AG04450 (cell line): ENCODE data around the gene AGAP5. TPM values are rescaled to one million over a fixed set of nuclear protein-coding genes. Genes with fewer than 3 reads are reported as not detected.
"Not testable (repeated sequence)": the region's sequence is repeated elsewhere in the genome, so short reads cannot be mapped to it uniquely, and the experiment has no call there.

Experiments used
- CTCF ChIA-PET: fragments of 300-600, 350-600 bp; formaldehyde crosslinking; extraction: SDS; loops from one replicate; lab custom pipeline; 2022; ENCODE audit warnings: antibody characterized with exemption, inconsistent platforms; lab: Charles Lee
- POLR2A ChIA-PET: fragments of 350-600 bp; formaldehyde crosslinking; extraction: SDS; loops from one replicate; lab custom pipeline; 2021; ENCODE audit warnings: antibody characterized with exemption, inconsistent platforms; lab: Yijun Ruan, JAX
- DNase-seq: peaks from one replicate; pipeline ENCODE4 v3.0.0-alpha.2; 2011; ENCODE audit warnings: low read depth, low spot score
- H3K27ac ChIP-seq: one replicate; pipeline ENCODE4 v1.5.1; 2012; ENCODE audit warnings: low read depth, low read length, control low read depth
- H3K27me3 ChIP-seq: one replicate; pipeline ENCODE4 v1.6.0; 2012; ENCODE audit warnings: low read length; ENCODE audit not compliant: control insufficient read depth, insufficient read depth
- H3K4me3 ChIP-seq: 2 replicates; pipeline ENCODE4 v1.5.1; 2011; ENCODE audit warnings: mild to moderate bottlenecking, low read depth, low read length, control low read depth
- H3K9me3 ChIP-seq: 2 replicates; pipeline ENCODE4 v1.5.1; 2012; ENCODE audit warnings: low read length; ENCODE audit not compliant: control insufficient read depth, insufficient read depth
- CTCF ChIP-seq: IDR thresholded peaks from 2 replicates; pipeline ENCODE4 v1.5.1; 2011; ENCODE audit warnings: low read depth, low read length, control low read depth, inconsistent platforms
- polyA plus RNA-seq: library from polyadenylated mRNA; depleted of rRNA; stranded (reverse); fragments of >200 nt; gene quantifications from 2 replicates; pipeline ENCODE4 v1.2.3, GENCODE V29; 2011

The AGAP5 gene
- polyA plus RNA-seq, 1 experiment = 2.9 TPM

- no peak for DNase-seq
- H3K4me3 ChIP-seq = no peak overlapping the region
- H3K27me3 ChIP-seq = no peaks in the 10 kb centered on the region
- no peaks in the 10 kb centered on the region for H3K9me3 ChIP-seq
- TF ChIP-seq CTCF = no peak
- no peak overlapping the region for H3K27ac ChIP-seq
- ChIA-PET POLR2A (no interaction called here), CTCF (no interaction called here)
These were observed 44.5 kb upstream of the AGAP5 start for GRCh38 chr10:73742454-73742734.

GRCh38 chr10:73740501-73741254, 42.8 kb upstream of the AGAP5 start:
- H3K27me3 ChIP-seq, H3K27ac ChIP-seq, H3K9me3 ChIP-seq, DNase-seq, H3K4me3 ChIP-seq, CTCF ChIA-PET: not testable (repeated sequence)
- POLR2A ChIA-PET = interaction anchor here (0.6 kb wide), 2 partner anchors 114 to 289 kb away, joined by 6 to 7 read pairs; no protein-coding TSS in a partner anchor

- DNase-seq = no peak
- Histone ChIP-seq H3K4me3 (no peak overlapping the region), H3K27ac (no peak overlapping the region), H3K27me3 (no peaks in the 10 kb centered on the region), H3K9me3 (no peaks in the 10 kb centered on the region; the same call in 1 of the 2 replicates)
- no peak for TF ChIP-seq CTCF
- ChIA-PET CTCF (no interaction called here), POLR2A (no interaction called here)
These were observed 36.9 kb upstream of the AGAP5 start for GRCh38 chr10:73734796-73735305.

GRCh38 chr10:73734028-73734720, 36.3 kb upstream of the AGAP5 start:
- no peak for DNase-seq
- H3K27me3 ChIP-seq = no peaks in the 10 kb centered on the region
- H3K9me3 ChIP-seq = no peaks in the 10 kb centered on the region; the same call in 1 of the 2 replicates
- no peak for TF ChIP-seq CTCF
- H3K4me3 ChIP-seq = no peak overlapping the region
- ChIA-PET POLR2A (interaction anchor here (0.6 to 0.7 kb wide), 2 partner anchors 12 to 50 kb away, joined by 3 read pairs; no protein-coding TSS in a partner anchor), CTCF (no interaction called here)
- H3K27ac ChIP-seq = no peak overlapping the region

GRCh38 chr10:73732931-73733623, 35.2 kb upstream of the AGAP5 start:
- Histone ChIP-seq H3K27me3 (no peaks in the 10 kb centered on the region), H3K27ac (no peak overlapping the region), H3K4me3 (no peak overlapping the region), H3K9me3 (no peaks in the 10 kb centered on the region; the same call in 1 of the 2 replicates)
- ChIA-PET CTCF (no interaction called here), POLR2A (no interaction called here)
- no peak for TF ChIP-seq CTCF
- no peak for DNase-seq
